ENCODE results near the gene IL2RA.
"Not testable (repeated sequence)": the region's sequence is repeated elsewhere in the genome, so short reads cannot be mapped to it uniquely, and the experiment has no call there.

IL2RA gene

DNA sequence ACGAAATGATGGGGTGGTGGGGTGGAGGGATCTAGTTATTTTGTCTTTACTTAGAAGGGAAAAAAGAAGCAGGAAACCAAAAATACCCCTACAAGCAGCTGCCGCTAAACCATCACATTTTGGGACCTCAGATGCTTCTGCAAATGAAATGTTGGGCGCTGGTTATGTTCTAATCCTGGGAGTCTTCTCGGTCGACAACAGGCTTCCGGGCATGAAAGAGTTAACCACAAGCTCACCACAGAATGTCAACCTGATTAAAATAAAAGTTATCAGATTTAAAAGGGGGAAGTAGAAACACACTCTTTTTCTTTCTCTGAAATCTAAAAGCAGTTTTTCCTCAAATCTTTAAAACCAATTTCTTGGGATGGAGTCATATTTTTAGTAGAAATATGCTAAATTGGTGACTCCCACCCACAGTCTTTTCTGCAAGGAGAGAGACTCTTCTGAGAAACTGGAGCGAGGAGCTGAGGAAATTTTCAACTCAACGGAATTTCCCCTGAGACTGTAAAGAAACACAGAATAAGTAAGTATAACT, 16.8 kb downstream of the IL2RA start:
- Histone ChIP-seq H3K27me3 (ENCODE audit: insufficient read depth, low read length) (no peaks in the 10 kb centered on the region), H3K27ac (ENCODE audit: low read depth, low read length, poor library complexity, severe bottlenecking) (peak overlapping the region; percentile 39), H3K4me2 (ENCODE audit: low read length) (peak overlapping the region; percentile 40; the same call in 1 of the 2 replicates), H2AFZ (ENCODE audit: low read length) (no peak overlapping the region), H3K9me3 (ENCODE audit: low read length) (no peaks in the 10 kb centered on the region), H3K9me2 (ENCODE audit: low read depth, low read length) (no peaks in the 10 kb centered on the region), H3F3A (ENCODE audit: insufficient read depth, low read length) (0 out of 2 replicates have a peak, but pooled peaks cover 2% of the 10 kb centered on the region), H3K79me2 (ENCODE audit: insufficient read depth, low read length) (no peaks in the 10 kb centered on the region), H3K4me3 (ENCODE audit: low read depth, low read length, poor library complexity, severe bottlenecking) (no peak overlapping the region), H3K4me1 (ENCODE audit: insufficient read depth, low read length, severe bottlenecking) (peaks cover 62% of the 10 kb centered on the region), H4K20me1 (ENCODE audit: insufficient read depth, low read length) (no peaks in the 10 kb centered on the region), H3K9ac (ENCODE audit: low read length) (no peak overlapping the region; the same call in 1 of the 2 replicates), H3K36me3 (ENCODE audit: insufficient read depth, low read length) (peaks cover 38% of the 10 kb centered on the region)
- TF ChIP-seq CTCF (IDR thresholded peaks at IDR 0.05; ENCODE audit: low read length) (no peak), EZH2 (IDR thresholded peaks at IDR 0.05; ENCODE audit: borderline replicate concordance, low read length) (no peak)

DNA sequence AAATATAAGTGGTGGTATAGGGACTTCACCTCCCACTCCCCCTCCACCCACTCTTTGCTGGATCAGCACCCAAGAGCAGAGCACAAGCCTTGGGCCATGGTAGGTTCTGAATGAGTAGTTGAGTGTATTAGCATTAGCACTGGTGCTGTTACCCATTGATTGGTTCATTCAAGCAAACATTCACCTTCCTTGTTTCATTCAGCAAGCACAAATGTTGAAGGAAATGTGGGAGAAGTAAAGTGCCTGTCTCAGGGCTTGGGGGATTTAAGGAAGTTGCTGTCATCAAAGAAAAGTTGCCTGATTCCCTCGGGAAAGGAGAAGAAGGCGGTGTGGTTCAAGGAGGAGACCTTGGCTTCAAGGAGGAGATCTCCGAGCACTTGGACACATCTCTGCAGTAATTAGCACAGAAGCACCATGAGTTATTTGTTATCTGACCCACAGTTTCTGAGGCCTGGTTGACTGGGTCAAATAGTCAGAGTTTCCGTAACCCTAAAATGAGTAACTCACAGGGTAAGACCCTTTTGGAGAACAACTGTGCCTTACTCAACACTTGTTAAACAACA, 17.3 kb downstream of the IL2RA start:
- Histone ChIP-seq H3K9ac (ENCODE audit: low read length) (no peak overlapping the region), H3K27me3 (ENCODE audit: insufficient read depth, low read length) (no peaks in the 10 kb centered on the region), H3K9me2 (ENCODE audit: low read depth, low read length) (no peaks in the 10 kb centered on the region), H3K4me3 (ENCODE audit: low read depth, low read length, poor library complexity, severe bottlenecking) (no peak overlapping the region), H3K4me1 (ENCODE audit: insufficient read depth, low read length, severe bottlenecking) (peaks cover 57% of the 10 kb centered on the region), H4K20me1 (ENCODE audit: insufficient read depth, low read length) (no peaks in the 10 kb centered on the region), H2AFZ (ENCODE audit: low read length) (no peak overlapping the region), H3K9me3 (ENCODE audit: low read length) (no peaks in the 10 kb centered on the region), H3K36me3 (ENCODE audit: insufficient read depth, low read length) (peaks cover 40% of the 10 kb centered on the region), H3K79me2 (ENCODE audit: insufficient read depth, low read length) (no peaks in the 10 kb centered on the region), H3F3A (ENCODE audit: insufficient read depth, low read length) (0 out of 2 replicates have a peak, but pooled peaks cover 2% of the 10 kb centered on the region), H3K27ac (ENCODE audit: low read depth, low read length, poor library complexity, severe bottlenecking) (peak overlapping the region; percentile 39), H3K4me2 (ENCODE audit: low read length) (peak overlapping the region; percentile 40; the same call in 1 of the 2 replicates)
- no peak for TF ChIP-seq EZH2 (IDR thresholded peaks at IDR 0.05; ENCODE audit: borderline replicate concordance, low read length)

DNA sequence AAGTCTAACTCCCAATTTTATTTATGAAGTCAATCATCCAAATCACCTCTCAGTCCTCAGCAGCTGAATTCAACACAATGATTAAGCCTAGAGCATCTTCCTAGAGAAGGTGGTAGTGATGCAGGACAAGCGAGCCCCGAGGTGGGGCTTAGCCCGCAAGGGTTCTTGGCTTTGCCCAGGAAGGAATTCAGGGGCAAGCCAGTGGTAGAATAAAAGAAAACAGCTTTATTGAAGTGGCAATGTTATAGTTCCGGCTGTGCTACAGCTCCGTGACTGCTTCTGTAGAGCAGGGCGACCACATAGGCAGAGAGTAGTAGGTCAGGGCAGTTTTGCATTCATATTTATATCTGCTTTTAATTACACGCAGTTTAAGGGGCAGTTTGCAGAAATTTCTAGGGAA, 18.1 kb downstream of the IL2RA start:
- no peaks in the 10 kb centered on the region for H3K9me2 ChIP-seq (ENCODE audit: low read depth, low read length)
- H3K4me3 ChIP-seq (ENCODE audit: low read depth, low read length, poor library complexity, severe bottlenecking), result no peak overlapping the region
- no peak overlapping the region for H2AFZ ChIP-seq (ENCODE audit: low read length)
- no peaks in the 10 kb centered on the region for H3K79me2 ChIP-seq (ENCODE audit: insufficient read depth, low read length)
- no peak overlapping the region for H3K9ac ChIP-seq (ENCODE audit: low read length)
- H3K4me1 ChIP-seq (ENCODE audit: insufficient read depth, low read length, severe bottlenecking), result peaks cover 50% of the 10 kb centered on the region
- peak overlapping the region; percentile 40 for H3K4me2 ChIP-seq (ENCODE audit: low read length)
- no peaks in the 10 kb centered on the region for H3K27me3 ChIP-seq (ENCODE audit: insufficient read depth, low read length)
- H3K27ac ChIP-seq (ENCODE audit: low read depth, low read length, poor library complexity, severe bottlenecking), result no peak overlapping the region
- H4K20me1 ChIP-seq (ENCODE audit: insufficient read depth, low read length), result no peaks in the 10 kb centered on the region
- H3K9me3 ChIP-seq (ENCODE audit: low read length), result no peaks in the 10 kb centered on the region
- H3K36me3 ChIP-seq (ENCODE audit: insufficient read depth, low read length), result peaks cover 40% of the 10 kb centered on the region
- 0 out of 2 replicates have a peak, but pooled peaks cover 2% of the 10 kb centered on the region for H3F3A ChIP-seq (ENCODE audit: insufficient read depth, low read length)
- TF ChIP-seq EZH2 (IDR thresholded peaks at IDR 0.05; ENCODE audit: borderline replicate concordance, low read length), result no peak
- TF ChIP-seq CTCF (IDR thresholded peaks at IDR 0.05; ENCODE audit: low read length), result no peak

DNA sequence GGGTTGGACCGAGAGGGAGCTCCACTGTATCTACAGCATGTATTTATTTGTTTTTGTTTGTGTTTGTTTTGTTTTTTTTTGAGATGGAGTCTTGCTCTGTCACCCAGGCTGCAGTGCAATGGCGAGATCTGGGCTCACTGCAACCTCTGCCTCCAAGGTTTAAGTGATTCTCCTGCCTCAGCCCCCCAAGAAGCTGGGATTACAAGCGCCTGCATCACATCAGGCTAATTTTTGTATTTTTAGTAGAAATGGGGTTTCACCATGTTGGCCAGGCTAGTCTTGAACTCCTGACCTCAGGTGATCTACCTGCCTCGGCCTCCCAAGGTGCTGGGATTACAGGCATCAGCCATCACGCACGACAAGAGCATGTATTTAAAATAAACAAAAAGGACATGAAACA, 18.8 kb downstream of the IL2RA start:
- not testable (repeated sequence) for H3K79me2 ChIP-seq (ENCODE audit: insufficient read depth, low read length); H3K4me3 ChIP-seq (ENCODE audit: low read depth, low read length, poor library complexity, severe bottlenecking); H4K20me1 ChIP-seq (ENCODE audit: insufficient read depth, low read length); H3K27ac ChIP-seq (ENCODE audit: low read depth, low read length, poor library complexity, severe bottlenecking); H3K27me3 ChIP-seq (ENCODE audit: insufficient read depth, low read length); H3K4me2 ChIP-seq (ENCODE audit: low read length); H3F3A ChIP-seq (ENCODE audit: insufficient read depth, low read length); H3K9ac ChIP-seq (ENCODE audit: low read length); H3K9me2 ChIP-seq (ENCODE audit: low read depth, low read length); H3K9me3 ChIP-seq (ENCODE audit: low read length); H2AFZ ChIP-seq (ENCODE audit: low read length)
- peaks cover 50% of the 10 kb centered on the region for H3K4me1 ChIP-seq (ENCODE audit: insufficient read depth, low read length, severe bottlenecking)
- H3K36me3 ChIP-seq (ENCODE audit: insufficient read depth, low read length), result peaks cover 39% of the 10 kb centered on the region
